HepG2 (cell line): ENCODE data around the gene CFAP100. TPM values are rescaled to one million over a fixed set of nuclear protein-coding genes. Genes with fewer than 3 reads are reported as not detected.

Source experiments
- AHR ChIP-seq: IDR thresholded peaks from 2 replicates; pipeline ENCODE4 v1.6.1; 2018; ENCODE audit warnings: missing genetic modification reagents, missing compliant biosample characterization
- FOXP4 ChIP-seq: sonication (generic); formaldehyde crosslinking; IDR thresholded peaks from 2 replicates; pipeline ENCODE4 v1.4.0; 2020; ENCODE audit warnings: missing genetic modification reagents
- FUBP1 ChIP-seq: sonication (generic); formaldehyde crosslinking; IDR thresholded peaks from 2 replicates; pipeline ENCODE4 v1.5.1; 2020; ENCODE audit warnings: missing genetic modification reagents, mild to moderate bottlenecking, borderline replicate concordance
- HMG20A ChIP-seq: IDR thresholded peaks from 2 replicates; pipeline ENCODE4 v1.6.1; 2016; ENCODE audit warnings: borderline replicate concordance
- MAFF ChIP-seq: IDR thresholded peaks from 2 replicates; pipeline ENCODE4 v1.6.1; 2011; ENCODE audit warnings: low read depth, low read length, improper control_type of control experiment
- PHF8 ChIP-seq: sonication (generic); formaldehyde crosslinking; IDR thresholded peaks from 2 replicates; pipeline ENCODE4 v1.5.0; 2020; ENCODE audit warnings: missing genetic modification reagents
- RFX3 ChIP-seq: IDR thresholded peaks from 2 replicates; pipeline ENCODE4 v1.6.1; 2016; ENCODE audit warnings: missing biosample characterization, missing genetic modification reagents
- SIN3A ChIP-seq: IDR thresholded peaks from 2 replicates; pipeline ENCODE4 v1.6.1; 2011; ENCODE audit warnings: low read depth, mild to moderate bottlenecking, control low read depth, low read length, borderline replicate concordance
- THYN1 ChIP-seq: sonication (generic); formaldehyde crosslinking; IDR thresholded peaks from 2 replicates; pipeline ENCODE4 v1.8.1; 2023; ENCODE audit warnings: low read depth, mild to moderate bottlenecking, moderate library complexity, missing genetic modification reagents, borderline replicate concordance
- ZBTB34 ChIP-seq: sonication (generic); formaldehyde crosslinking; IDR thresholded peaks from 2 replicates; pipeline ENCODE4 v1.8.0; 2022; ENCODE audit warnings: mild to moderate bottlenecking, missing genetic modification reagents
- ZNF318 ChIP-seq: sonication (generic); formaldehyde crosslinking; IDR thresholded peaks from 2 replicates; pipeline ENCODE4 v1.4.0; 2020; ENCODE audit warnings: mild to moderate bottlenecking, missing genetic modification reagents
- ZNF501 ChIP-seq: sonication (generic); formaldehyde crosslinking; IDR thresholded peaks from 2 replicates; pipeline ENCODE4 v1.5.1; 2020; ENCODE audit warnings: mild to moderate bottlenecking, moderate library complexity, missing genetic modification reagents
- ZNF580 ChIP-seq: IDR thresholded peaks from 2 replicates; pipeline ENCODE4 v1.6.1; 2016; ENCODE audit warnings: low read depth, borderline replicate concordance
- ZNF780A ChIP-seq: sonication (generic); formaldehyde crosslinking; IDR thresholded peaks from 2 replicates; pipeline ENCODE4 v1.8.0; 2022; ENCODE audit warnings: mild to moderate bottlenecking, missing genetic modification reagents, moderate library complexity
- ZNF878 ChIP-seq: sonication (generic); formaldehyde crosslinking; IDR thresholded peaks from 2 replicates; pipeline ENCODE4 v1.8.1; 2023; ENCODE audit warnings: mild to moderate bottlenecking, missing genetic modification reagents, moderate library complexity
- polyA plus RNA-seq, 8 experiments: library from polyadenylated mRNA; depleted of rRNA in 3 of 8; stranded (reverse) in 7 of 8; unstranded in 1 of 8; fragments of >200 nt; fragmentation: Illumina TruSeq in 4 of 8; extraction: Trizol in 4 of 8; gene quantifications; 2 replicates each; pipeline versions ENCODE4 v1.2.1 to v1.2.3, GENCODE V29; 2011 to 2016; ENCODE audit warnings: low read depth in 4 of 8, missing spikeins in 1 of 8, mixed read lengths in 1 of 8; ENCODE audit not compliant: insufficient read depth in 1 of 8
- total RNA-seq, 5 experiments: library from RNA; depleted of rRNA; stranded (reverse); fragments of >200 nt; fragmentation: Illumina TruSeq; extraction: Trizol; gene quantifications; 2 replicates each; pipeline ENCODE4 v1.2.3, GENCODE V29; 2016; ENCODE audit warnings: low read depth in 1 of 5

Gene CFAP100
- total and polyA plus RNA-seq, 2 of the 13 experiments (the other 11 are each of a cell fraction or from before 2014, with no cell fraction given): 0.32 TPM; not detected in 1

- TF ChIP-seq ZNF318 (CRISPR knock-in tag) (no peak; the same call in 1 of the 2 replicates), PHF8 (CRISPR knock-in tag) (no peak), ZNF878 (CRISPR knock-in tag) (no peak), ZBTB34 (CRISPR knock-in tag) (no peak), FUBP1 (CRISPR knock-in tag) (no peak), HMG20A (CRISPR knock-in tag) (0 out of 2 replicates have a peak, but pooled peaks have one; percentile 19), MAFF (no peak), ZNF780A (CRISPR knock-in tag) (no peak), THYN1 (CRISPR knock-in tag) (no peak), FOXP4 (CRISPR knock-in tag) (peak; percentile 93), ZNF580 (peak; percentile 81; the same call in 1 of the 2 replicates), ZNF501 (CRISPR knock-in tag) (peak; percentile 84), RFX3 (no peak; the same call in 1 of the 2 replicates), SIN3A (no peak), AHR (CRISPR knock-in tag) (0 out of 2 replicates have a peak, but pooled peaks have one; percentile 36)
These were observed 5.5 kb upstream of the CFAP100 start (continued) for GRCh38 chr3:126389112-126389793.
